ENCODE measurements around the gene DCDC2B.

The DCDC2B gene

GRCh38 chr1:32221980-32222755 is 13.3 kb downstream of the DCDC2B start, which contains the start of the genes EIF3I and TMEM234:
Gene EIF3I (plus strand): TSS chr1:32222407. CDS start chr1:32222442, 35 bp downstream.
Gene TMEM234 (minus strand): TSS chr1:32222353. CDS start chr1:32222322, 31 bp downstream.
- DNase-seq (ENCODE audit: low read depth in 2 of 2) = peak; percentile 82 to 85

- no peak for DNase-seq (ENCODE audit: low read depth in 2 of 2)
Measured at GRCh38 chr1:32223683-32224082, 14.8 kb downstream of the DCDC2B start.

- DNase-seq (ENCODE audit: low read depth in 2 of 2) = no peak
Measured at GRCh38 chr1:32224285-32224684, 15.4 kb downstream of the DCDC2B start.

GRCh38 chr1:32228771-32229170 is 19.9 kb downstream of the DCDC2B start:
- no peak for DNase-seq (ENCODE audit: low read depth in 2 of 2)

GRCh38 chr1:32231843-32232432 is 23.0 kb downstream of the DCDC2B start:
- DNase-seq (ENCODE audit: low read depth in 2 of 2) = no peak

- no peak for DNase-seq (ENCODE audit: low read depth in 2 of 2)
Measured at GRCh38 chr1:32232558-32233304, 23.8 kb downstream of the DCDC2B start.

- DNase-seq (ENCODE audit: low read depth in 2 of 2) = no peak
Measured at GRCh38 chr1:32234792-32235191, 25.9 kb downstream of the DCDC2B start.

- DNase-seq (ENCODE audit: low read depth in 2 of 2) = no peak
Measured at GRCh38 chr1:32239337-32239736, 30.4 kb downstream of the DCDC2B start.

GRCh38 chr1:32239790-32240139 is 30.9 kb downstream of the DCDC2B start:
- no peak for DNase-seq (ENCODE audit: low read depth in 2 of 2)

- DNase-seq (ENCODE audit: low read depth in 2 of 2) = no peak
Measured at GRCh38 chr1:32240140-32240951, 31.5 kb downstream of the DCDC2B start.

GRCh38 chr1:32241001-32241763 is 32.3 kb downstream of the DCDC2B start:
- DNase-seq (ENCODE audit: low read depth in 2 of 2) = no peak

- no peak for DNase-seq (ENCODE audit: low read depth in 2 of 2)
Measured at GRCh38 chr1:32242341-32242851, 33.5 kb downstream of the DCDC2B start.

- no peak for DNase-seq (ENCODE audit: low read depth in 2 of 2)
Measured at GRCh38 chr1:32246888-32247273, 38.0 kb downstream of the DCDC2B start, which contains the start of gene FAM167B. Gene FAM167B (plus strand): TSS chr1:32247222. CDS start chr1:32247422, 200 bp downstream.

- no peak for DNase-seq (ENCODE audit: low read depth in 2 of 2)
Measured at GRCh38 chr1:32247452-32247851, 38.6 kb downstream of the DCDC2B start.

GRCh38 chr1:32247983-32248889 is 39.3 kb downstream of the DCDC2B start:
- DNase-seq (ENCODE audit: low read depth in 2 of 2) = peak; percentile 64 to 84

GRCh38 chr1:32249831-32250525 is 41.1 kb downstream of the DCDC2B start:
- DNase-seq (ENCODE audit: low read depth in 2 of 2) = peak; percentile 60 to 63

- peak; percentile 50 to 56 for DNase-seq (ENCODE audit: low read depth in 2 of 2)
Measured at GRCh38 chr1:32250893-32251716, 42.2 kb downstream of the DCDC2B start, which contains the start of gene LCK. Gene LCK (plus strand): TSS chr1:32251265. CDS start chr1:32274330, 23,065 bp downstream.
